SKM-1 treated with dmso at 0.1 percent for 144 hours (cell line): ENCODE data around the gene CADM3.

ENCODE experiments used
- DNase-seq: peaks from one replicate; lab custom pipeline; 2025; ENCODE audit not compliant: unreplicated experiment; lab: John Stamatoyannopoulos, UW

CADM3 gene

GRCh38 chr1:159204161-159205141 is 33.0 kb downstream of the CADM3 start, which contains the start of gene ACKR1:
ACKR1 (plus strand) TSS chr1:159204875; CDS start chr1:159204960, 85 bp downstream.
- no peak for DNase-seq

GRCh38 chr1:159205225-159205624 is 33.8 kb downstream of the CADM3 start:
- DNase-seq = no peak

DNA sequence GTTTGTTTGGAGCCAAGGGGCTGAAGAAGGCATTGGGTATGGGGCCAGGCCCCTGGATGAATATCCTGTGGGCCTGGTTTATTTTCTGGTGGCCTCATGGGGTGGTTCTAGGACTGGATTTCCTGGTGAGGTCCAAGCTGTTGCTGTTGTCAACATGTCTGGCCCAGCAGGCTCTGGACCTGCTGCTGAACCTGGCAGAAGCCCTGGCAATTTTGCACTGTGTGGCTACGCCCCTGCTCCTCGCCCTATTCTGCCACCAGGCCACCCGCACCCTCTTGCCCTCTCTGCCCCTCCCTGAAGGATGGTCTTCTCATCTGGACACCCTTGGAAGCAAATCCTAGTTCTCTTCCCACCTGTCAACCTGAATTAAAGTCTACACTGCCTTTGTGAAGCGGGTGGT is 34.7 kb downstream of the CADM3 start:
- no peak for DNase-seq

DNA sequence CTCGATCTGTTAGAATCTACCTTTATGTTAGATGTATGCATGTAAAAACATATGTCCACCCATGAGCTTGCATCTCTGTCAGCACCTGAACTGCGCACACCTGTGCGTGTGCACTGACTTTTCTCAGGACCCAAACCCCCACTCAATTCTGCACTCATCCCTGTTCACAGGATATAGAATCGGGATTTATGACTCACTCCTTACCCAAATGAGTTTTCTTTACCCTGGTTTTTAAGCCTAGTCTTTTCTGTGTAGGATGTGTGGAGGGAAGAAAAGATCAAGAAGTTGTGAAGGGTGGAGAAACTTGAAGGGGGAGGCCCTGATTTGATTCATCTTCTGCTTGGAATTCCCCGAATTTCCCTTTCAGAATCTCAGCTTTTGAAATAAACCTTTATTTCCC is 35.7 kb downstream of the CADM3 start:
- no peak for DNase-seq

- DNase-seq = no peak
Observed at GRCh38 chr1:159207774-159208173, 36.4 kb downstream of the CADM3 start.

GRCh38 chr1:159208175-159208825 is 36.9 kb downstream of the CADM3 start:
- no peak for DNase-seq

- DNase-seq = no peak
Observed at GRCh38 chr1:159209061-159209460, 37.6 kb downstream of the CADM3 start.

- DNase-seq = peak; percentile 25
Observed at GRCh38 chr1:159211331-159212136, 40.1 kb downstream of the CADM3 start.

- DNase-seq = no peak
Observed at GRCh38 chr1:159212596-159212995, 41.2 kb downstream of the CADM3 start.

DNA sequence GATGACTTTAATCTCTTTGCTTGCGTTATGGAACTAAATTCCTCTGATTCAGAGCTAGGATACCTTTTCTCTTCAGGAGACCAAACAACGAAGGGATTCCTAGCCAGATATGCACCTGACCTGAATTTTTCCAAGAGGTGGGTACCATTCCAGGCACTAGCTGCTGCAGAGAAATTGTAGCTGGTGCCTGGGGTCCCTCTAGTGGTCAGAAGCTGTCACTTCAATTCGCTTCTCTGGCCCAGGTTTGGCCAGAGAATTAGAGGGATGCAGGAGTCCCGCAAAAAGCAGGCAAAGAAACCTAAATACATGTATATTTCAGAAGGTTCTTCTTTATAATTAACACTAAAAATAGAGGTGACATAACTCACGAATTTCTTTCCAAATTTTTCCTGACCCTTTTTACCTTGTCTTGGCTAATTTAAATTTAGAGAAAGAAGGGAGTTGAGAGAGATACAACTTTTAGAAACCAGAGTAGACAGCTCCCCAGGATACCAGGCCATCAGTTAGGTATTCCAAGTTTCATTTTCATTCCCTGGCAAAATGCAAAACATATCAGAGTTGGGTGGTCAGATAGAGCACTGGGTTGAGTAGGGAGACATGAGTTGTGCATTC is 42.8 kb downstream of the CADM3 start:
- peak; percentile 36 for DNase-seq

DNA sequence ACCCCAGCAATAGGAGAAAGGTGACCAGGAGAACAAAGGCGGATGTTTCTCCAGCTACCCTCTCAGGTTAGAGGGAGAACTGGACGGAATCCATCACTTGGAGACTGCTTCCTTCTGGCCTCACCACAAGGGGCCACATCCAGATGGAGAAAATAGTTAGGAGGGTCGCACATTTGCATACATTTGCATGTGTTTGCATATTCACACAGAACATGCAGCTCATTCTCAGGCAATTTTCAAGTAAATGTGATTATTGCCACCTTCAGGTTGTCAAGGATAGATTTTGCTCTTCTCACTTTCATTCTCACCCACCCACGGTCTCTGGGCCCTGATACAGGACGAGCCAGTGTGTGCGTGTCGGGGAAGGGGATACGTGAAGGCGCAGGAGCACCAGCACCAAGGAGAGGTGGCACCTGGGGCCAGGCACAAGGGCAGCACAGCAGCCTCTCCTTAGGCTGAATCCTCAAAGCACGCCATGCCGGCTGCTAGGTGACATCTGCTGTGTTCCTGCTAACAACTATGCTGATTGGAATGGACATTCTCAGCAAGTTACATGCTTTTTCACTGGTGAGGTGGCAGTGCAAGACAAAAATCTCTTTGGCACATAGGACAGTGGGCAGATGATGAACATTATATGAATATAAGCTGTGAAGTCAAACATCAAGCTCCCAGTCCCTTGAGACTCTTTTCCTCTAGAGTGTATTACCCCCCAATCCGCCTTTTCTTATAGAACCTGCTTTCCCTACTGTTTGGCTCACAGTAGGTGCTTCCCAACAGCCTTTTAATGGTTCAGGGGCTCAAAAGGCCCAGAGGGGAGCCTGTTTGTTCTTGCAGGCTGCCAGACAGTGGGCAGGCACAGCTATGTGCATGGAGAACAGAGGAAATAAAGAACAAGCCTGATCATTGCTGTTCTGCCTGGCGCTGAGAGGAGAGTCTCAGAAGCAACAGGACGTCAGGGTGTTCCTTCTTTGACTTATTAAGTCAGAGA is 47.5 kb downstream of the CADM3 start:
- no peak for DNase-seq

DNA sequence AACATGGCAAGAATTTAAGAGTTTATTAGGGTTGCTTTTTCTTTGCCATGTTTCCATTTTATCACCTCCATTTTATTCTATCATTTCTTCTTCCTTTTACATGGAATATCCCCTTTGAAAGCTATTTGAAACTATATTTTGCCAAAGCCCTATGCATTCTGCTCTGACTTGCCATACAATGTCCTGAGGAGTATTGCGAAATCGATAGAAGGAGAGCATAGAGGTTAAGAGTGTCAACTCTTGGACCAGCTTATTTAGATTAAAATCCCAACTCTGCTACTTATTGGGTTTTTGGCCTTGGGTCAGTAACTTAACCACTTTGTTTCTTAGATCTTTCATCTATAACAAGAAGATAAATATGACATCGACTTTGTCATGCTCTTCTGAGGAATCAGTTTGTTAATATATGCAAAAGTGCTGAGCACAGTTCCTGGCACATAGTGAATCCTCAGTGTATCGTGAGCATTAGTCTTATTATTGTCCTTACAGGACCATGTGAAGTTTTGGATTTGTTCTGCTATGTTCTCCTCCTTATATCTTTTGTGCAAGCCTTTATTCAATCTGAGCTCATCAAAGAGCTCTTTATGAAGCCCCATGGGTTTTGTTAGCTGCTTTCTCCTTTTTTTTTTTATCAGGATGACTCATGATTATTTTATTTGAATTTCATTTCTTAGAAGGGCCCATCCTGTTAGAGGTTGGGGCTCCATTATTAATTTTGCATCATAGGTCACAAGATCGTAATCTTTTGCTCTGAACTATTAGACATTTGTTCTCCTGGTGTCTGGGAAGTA is 50.9 kb downstream of the CADM3 start:
- DNase-seq = no peak

- no peak for DNase-seq
Observed at GRCh38 chr1:159223004-159223403, 51.6 kb downstream of the CADM3 start.

DNA sequence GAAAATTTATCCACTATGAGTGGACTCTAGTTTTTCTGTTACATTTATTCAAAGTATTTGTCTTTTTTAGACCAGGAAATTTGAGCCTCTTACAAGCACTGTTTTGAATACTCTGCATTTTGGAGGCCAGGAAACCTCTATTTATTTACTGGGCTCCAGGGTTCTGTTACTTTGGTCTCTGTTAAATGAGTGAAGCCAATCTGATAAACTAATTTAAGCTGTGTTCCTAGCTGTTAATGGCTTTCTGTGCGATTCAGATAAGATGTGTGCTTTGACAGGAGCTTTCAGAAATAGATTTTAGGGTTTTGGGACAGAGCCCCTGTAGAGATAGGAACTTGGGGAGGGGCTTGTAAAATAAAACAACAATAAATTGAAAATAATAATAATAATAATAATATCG is 57.1 kb downstream of the CADM3 start:
- no peak for DNase-seq

DNA sequence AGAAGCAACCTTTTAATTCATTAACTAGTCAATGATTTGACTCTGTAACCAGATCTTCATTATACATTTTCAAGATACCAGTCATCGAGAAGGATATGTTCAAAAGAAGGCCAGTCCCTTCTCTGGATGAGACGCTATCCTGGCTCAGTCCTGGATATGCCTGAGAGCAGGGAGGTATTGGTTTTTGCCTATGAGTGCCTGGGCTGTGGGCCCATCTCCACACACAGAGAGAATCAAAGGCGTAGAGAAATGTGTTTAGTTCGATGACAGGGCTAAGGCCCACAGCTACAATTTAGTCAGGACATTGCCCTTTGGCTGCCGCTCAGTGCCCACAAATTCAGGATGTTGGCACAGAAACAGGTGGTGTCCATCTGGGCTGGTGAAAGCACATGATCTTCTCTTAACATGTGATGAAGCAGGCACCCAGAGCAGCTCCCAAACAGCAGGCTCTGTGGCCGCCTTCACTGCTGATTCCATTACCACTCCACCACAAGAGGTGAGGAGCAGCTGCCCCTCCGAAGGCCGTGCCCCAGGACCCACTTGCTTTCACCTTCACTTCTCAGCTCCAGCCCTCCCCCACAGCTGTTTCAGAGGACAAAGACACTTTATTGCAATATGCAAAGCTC is 58.0 kb downstream of the CADM3 start:
- no peak for DNase-seq

- no peak for DNase-seq
Observed at GRCh38 chr1:159229896-159230295, 58.5 kb downstream of the CADM3 start.

DNA sequence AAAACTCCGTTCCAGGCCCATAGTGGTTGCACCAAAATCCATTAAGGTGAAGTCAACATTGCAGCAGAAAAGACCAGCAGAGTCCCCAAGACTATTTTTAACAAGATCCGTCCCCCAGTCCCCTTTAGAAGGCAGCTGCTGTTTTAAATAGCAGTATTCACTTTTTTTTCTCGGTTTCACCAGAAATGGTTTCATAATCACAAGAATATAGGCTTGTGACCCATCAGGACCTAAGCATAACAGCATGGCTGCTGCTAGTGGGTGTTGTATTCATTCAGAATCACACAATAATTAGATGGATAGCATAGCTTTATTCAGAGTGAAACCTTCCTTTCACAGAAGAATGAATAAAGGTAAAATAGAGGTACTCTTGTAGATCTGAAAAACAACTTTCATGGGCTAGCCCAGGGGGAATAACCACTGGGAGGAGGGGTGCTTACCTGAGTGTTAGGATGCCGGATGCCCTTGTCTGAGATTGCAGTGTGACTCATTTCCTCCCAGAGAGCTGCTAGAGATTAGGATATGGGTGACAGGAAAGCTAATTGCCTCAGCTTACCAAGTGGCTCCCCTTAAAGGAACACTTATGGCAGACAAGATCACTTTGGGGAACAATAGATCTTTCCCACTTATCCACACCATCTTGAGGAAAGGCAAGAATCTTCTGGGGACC is 68.3 kb downstream of the CADM3 start:
- no peak for DNase-seq

DNA sequence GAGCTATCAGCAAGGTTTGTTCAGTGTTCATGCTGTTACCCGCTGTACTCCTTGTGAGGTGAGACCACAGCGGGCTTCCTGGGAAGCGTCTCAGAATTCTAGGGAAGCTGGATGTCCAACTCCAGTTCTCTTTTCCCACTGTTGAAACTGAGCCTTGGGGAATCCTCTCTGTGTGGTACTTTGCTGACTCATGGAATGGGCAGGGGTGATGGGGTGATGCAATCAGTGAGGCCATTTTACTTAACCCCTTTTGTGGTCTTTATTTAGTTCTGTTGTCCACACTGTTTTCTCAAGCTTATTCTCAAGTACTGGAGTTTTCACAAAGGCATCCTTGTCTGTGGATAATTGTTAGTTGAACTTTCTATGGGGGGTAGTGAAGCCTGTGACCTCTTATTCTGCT is 75.9 kb downstream of the CADM3 start:
- no peak for DNase-seq
